RWPE1 (cell line): ENCODE measurements around the gene IL22RA2.

Experiments used
- CTCF ChIA-PET: fragments of 350-600 bp; sonication (Branson Sonifier 250); formaldehyde crosslinking; extraction: SDS; loops from one replicate; lab custom pipeline; 2021; lab: Yijun Ruan, JAX
- POLR2A ChIA-PET: fragments of 400-600 bp; formaldehyde crosslinking; extraction: SDS; loops from one replicate; lab custom pipeline; 2020; ENCODE audit warnings: antibody characterized with exemption; ENCODE audit not compliant: low non-redundant PET; lab: Yijun Ruan, JAX
- DNase-seq: peaks from one replicate; pipeline ENCODE4 v3.0.0; 2012; ENCODE audit warnings: low spot score
- H3K27ac ChIP-seq: fragments of 450-650 bp; 2 replicates; pipeline ENCODE4 v1.5.1; 2017
- CTCF ChIP-seq: fragments of 450-650 bp; conservative IDR thresholded peaks from 2 replicates; pipeline ENCODE4 v1.5.1; 2017; ENCODE audit warnings: low read depth, mild to moderate bottlenecking

The IL22RA2 gene

GRCh38 chr6:137155830-137156229, 17.6 kb downstream of the IL22RA2 start:
- peak; percentile 79 for DNase-seq
- POLR2A ChIA-PET = no interaction called here

GRCh38 chr6:137150072-137150471, 23.4 kb downstream of the IL22RA2 start:
- CTCF ChIA-PET = interaction anchor here (0.6 kb wide), 1 partner anchor 10 kb away, joined by 3 read pairs; no protein-coding TSS in a partner anchor
- POLR2A ChIA-PET = no interaction called here

More at GRCh38 chr6:137155830-137156229, 17.6 kb downstream of the IL22RA2 start:
- TF ChIP-seq CTCF = no peak
- no peak overlapping the region for H3K27ac ChIP-seq
- CTCF ChIA-PET = interaction anchor here (0.6 to 1.4 kb wide), 4 partner anchors 10 to 1320 kb away, joined by 3 to 5 read pairs (median 4); no protein-coding TSS in a partner anchor

GRCh38 chr6:137149035-137149393, 24.4 kb downstream of the IL22RA2 start:
- H3K27ac ChIP-seq = no peak overlapping the region
- ChIA-PET POLR2A (no interaction called here), CTCF (interaction anchor here (0.6 to 1.1 kb wide), 3 partner anchors 11 to 796 kb away, joined by 3 read pairs; no protein-coding TSS in a partner anchor)
- no peak for TF ChIP-seq CTCF
- DNase-seq = no peak

More at GRCh38 chr6:137150072-137150471, 23.4 kb downstream of the IL22RA2 start:
- no peak for DNase-seq
- TF ChIP-seq CTCF = no peak
- no peak overlapping the region for H3K27ac ChIP-seq

GRCh38 chr6:137148306-137149034, 25.0 kb downstream of the IL22RA2 start:
- ChIA-PET CTCF (interaction anchor here (0.6 to 1.1 kb wide), 4 partner anchors 12 to 896 kb away, joined by 3 read pairs; no protein-coding TSS in a partner anchor), POLR2A (no interaction called here)
- peak; percentile 26 for DNase-seq
- no peak for TF ChIP-seq CTCF
- H3K27ac ChIP-seq = no peak overlapping the region

- ChIA-PET CTCF (no interaction called here), POLR2A (no interaction called here)
- H3K27ac ChIP-seq = no peak overlapping the region
- TF ChIP-seq CTCF = no peak
- no peak for DNase-seq
These were observed 26.2 kb downstream of the IL22RA2 start for GRCh38 chr6:137147195-137147594.

- POLR2A ChIA-PET = no interaction called here
- CTCF ChIA-PET = interaction anchor here (0.6 kb wide), 1 partner anchor 349 kb away, joined by 3 read pairs; no protein-coding TSS in a partner anchor
- DNase-seq = no peak
- H3K27ac ChIP-seq = no peak overlapping the region
- TF ChIP-seq CTCF = no peak
These were observed 27.2 kb downstream of the IL22RA2 start for GRCh38 chr6:137146206-137146605.
